GM13976 (cell line): ENCODE data around the gene CMIP.

Experiments used
- DNase-seq: peaks from one replicate; pipeline ENCODE4 v3.0.0; 2012; ENCODE audit warnings: low spot score
- in situ Hi-C: fragments of 300-500 bp; cut with MboI; formaldehyde crosslinking; loops from one replicate; pipeline ENCODE4 v1.12.0; 2022; ENCODE audit warnings: low sequenced_read_pairs, mixed read lengths, inconsistent platforms; ENCODE audit not compliant: unreplicated experiment
- TF ChIP-seq, protein P1 (sequence below): IDR thresholded peaks from 2 replicates; pipeline ENCODE4 v1.5.1; 2012; ENCODE audit warnings: borderline replicate concordance, mild to moderate bottlenecking; ENCODE audit not compliant: insufficient read depth; ENCODE audit errors: extremely low read depth, missing control alignments, control extremely low read depth

The CMIP gene

GRCh38 chr16:81545470-81546250 is 101.1 kb downstream of the CMIP start:
- TF ChIP-seq, protein P1, sequence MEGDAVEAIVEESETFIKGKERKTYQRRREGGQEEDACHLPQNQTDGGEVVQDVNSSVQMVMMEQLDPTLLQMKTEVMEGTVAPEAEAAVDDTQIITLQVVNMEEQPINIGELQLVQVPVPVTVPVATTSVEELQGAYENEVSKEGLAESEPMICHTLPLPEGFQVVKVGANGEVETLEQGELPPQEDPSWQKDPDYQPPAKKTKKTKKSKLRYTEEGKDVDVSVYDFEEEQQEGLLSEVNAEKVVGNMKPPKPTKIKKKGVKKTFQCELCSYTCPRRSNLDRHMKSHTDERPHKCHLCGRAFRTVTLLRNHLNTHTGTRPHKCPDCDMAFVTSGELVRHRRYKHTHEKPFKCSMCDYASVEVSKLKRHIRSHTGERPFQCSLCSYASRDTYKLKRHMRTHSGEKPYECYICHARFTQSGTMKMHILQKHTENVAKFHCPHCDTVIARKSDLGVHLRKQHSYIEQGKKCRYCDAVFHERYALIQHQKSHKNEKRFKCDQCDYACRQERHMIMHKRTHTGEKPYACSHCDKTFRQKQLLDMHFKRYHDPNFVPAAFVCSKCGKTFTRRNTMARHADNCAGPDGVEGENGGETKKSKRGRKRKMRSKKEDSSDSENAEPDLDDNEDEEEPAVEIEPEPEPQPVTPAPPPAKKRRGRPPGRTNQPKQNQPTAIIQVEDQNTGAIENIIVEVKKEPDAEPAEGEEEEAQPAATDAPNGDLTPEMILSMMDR, result no peak
- DNase-seq, result no peak
- in situ Hi-C loops, result no loop called here

- DNase-seq, result no peak
- in situ Hi-C loops, result no loop called here
- TF ChIP-seq, protein P1, result no peak
These were observed 102.2 kb downstream of the CMIP start for GRCh38 chr16:81546781-81547180.

DNA sequence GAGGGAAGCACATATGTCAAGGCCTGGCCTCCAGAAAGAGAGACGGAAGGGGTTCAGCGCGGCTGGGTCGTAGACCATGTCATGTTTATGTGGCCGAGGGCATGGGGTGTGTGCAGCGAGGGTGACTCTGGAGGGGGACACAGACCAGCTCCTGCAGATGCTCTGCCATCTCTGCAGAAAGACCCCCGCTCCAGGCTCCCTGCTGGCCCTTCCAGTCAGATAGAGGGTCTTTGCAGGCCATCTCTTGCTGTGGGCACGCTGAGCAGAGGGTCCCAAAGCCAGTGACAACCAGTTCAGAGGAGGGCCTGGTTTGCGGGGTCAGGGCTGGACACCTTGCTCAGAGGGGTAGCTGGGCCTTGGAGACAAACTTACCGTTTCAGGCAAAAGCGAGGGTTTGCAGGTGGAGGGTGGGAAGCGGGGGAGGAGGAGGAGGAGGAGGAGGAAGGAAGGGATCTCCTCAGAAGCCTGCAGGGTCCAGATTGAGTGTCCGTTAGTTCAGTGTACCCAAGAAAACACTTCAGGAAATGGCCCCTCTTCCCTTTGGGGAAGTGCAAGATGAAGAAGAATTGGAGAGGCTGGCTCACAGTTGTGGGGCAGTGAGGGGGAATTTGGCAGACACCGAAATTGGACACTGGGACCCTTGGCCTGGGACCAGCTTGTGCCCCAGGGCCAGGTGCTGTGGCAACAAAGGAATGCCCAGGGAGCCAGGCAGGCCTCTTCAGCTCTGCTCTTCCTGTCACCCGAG is 102.8 kb downstream of the CMIP start:
- in situ Hi-C loops, result no loop called here
- DNase-seq, result no peak
- TF ChIP-seq, protein P1, result no peak

- TF ChIP-seq, protein P1, result no peak
- DNase-seq, result no peak
- in situ Hi-C loops, result no loop called here
These were observed 103.3 kb downstream of the CMIP start for GRCh38 chr16:81547939-81548216.

DNA sequence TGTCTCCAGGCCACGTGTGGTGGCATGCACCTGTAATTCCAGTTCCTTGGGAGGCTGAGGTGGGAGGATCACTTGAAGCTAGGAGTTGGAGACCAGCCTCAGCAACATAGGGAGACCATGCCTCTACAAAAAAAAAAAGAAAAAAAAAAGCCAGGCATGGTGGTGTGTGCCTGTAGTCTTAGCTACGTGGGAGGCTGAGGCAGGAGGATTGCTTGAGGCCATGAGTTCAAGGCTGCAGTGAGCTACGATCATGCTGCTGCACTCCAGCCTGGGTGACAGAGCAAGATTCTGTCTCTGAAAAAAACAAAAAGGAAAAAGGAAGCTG is 103.9 kb downstream of the CMIP start:
- in situ Hi-C loops, result no loop called here
- DNase-seq, result no peak
- TF ChIP-seq, protein P1, result no peak

- DNase-seq, result no peak
- in situ Hi-C loops, result no loop called here
- TF ChIP-seq, protein P1, result no peak
These were observed 104.4 kb downstream of the CMIP start for GRCh38 chr16:81548876-81549546.
